Mucosa of rectum (tissue), 2 donors: ENCODE measurements around the gene IL22RA1.
A peak's percentile ranks its signal among the peaks of the same experiment; 100 is the strongest.

Experiments
- H3K27ac ChIP-seq, 2 donors: one replicate each; pipeline ENCODE4 v1.7.0; 2013; ENCODE audit warnings: inconsistent platforms in 2 of 2, low read depth in 2 of 2, low read length in 2 of 2
- H3K27me3 ChIP-seq, 2 donors: one replicate each; pipeline ENCODE4 v1.7.0; 2013; ENCODE audit warnings: low read length in 2 of 2; ENCODE audit not compliant: control insufficient read depth in 2 of 2, insufficient read depth in 2 of 2
- H3K36me3 ChIP-seq, 2 donors: one replicate each; pipeline ENCODE4 v1.7.0; 2013; ENCODE audit warnings: low read length in 2 of 2; ENCODE audit not compliant: control insufficient read depth in 2 of 2, insufficient read depth in 2 of 2
- H3K4me1 ChIP-seq, 2 donors: one replicate each; pipeline ENCODE4 v1.7.0; 2013; ENCODE audit warnings: low read length in 2 of 2, mild to moderate bottlenecking in 1 of 2; ENCODE audit not compliant: control insufficient read depth in 2 of 2, insufficient read depth in 2 of 2
- H3K4me3 ChIP-seq, 2 donors: one replicate each; pipeline ENCODE4 v1.7.0; 2013; ENCODE audit warnings: low read length in 2 of 2
- H3K9ac ChIP-seq, 2 donors: one replicate each; pipeline ENCODE4 v1.7.0; 2013; ENCODE audit warnings: low read length in 2 of 2, low read depth in 1 of 2, mild to moderate bottlenecking in 1 of 2
- H3K9me3 ChIP-seq, 2 donors: one replicate each; pipeline ENCODE4 v1.7.0; 2013; ENCODE audit warnings: low read length in 2 of 2; ENCODE audit not compliant: control insufficient read depth in 2 of 2
- donor health status: healthy.
- donor health status: Normal muscosa, but diverticular disease.

The IL22RA1 gene

DNA sequence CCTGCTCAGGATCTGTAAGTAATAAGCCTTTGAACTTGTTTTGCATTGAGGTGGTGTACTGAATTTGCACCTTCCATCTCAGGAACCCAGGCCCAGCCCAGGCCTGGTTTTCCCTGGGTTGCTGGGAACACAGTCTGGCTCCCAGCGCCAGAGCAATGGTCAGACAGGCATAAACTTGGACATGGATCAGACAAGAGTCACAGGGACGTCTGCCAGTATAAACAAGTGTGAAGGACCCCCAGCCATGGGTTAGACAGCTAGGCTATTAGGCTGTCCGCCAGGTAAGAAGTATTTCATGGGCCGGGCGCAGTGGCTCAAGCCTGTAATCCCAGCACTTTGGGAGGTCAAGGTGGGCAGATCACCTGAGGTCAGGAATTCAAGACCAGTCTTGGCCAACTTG is 38.7 kb upstream of the IL22RA1 start:
- peaks cover 8 to 16% of the 10 kb centered on the region in 2 donors for H3K4me1 ChIP-seq
- H3K36me3 ChIP-seq: no peaks in the 10 kb centered on the region
- H3K4me3 ChIP-seq: no peak overlapping the region
- no peak overlapping the region for H3K27ac ChIP-seq
- H3K9me3 ChIP-seq: no peaks in the 10 kb centered on the region
- no peaks in the 10 kb centered on the region for H3K27me3 ChIP-seq
- H3K9ac ChIP-seq: no peak overlapping the region

DNA sequence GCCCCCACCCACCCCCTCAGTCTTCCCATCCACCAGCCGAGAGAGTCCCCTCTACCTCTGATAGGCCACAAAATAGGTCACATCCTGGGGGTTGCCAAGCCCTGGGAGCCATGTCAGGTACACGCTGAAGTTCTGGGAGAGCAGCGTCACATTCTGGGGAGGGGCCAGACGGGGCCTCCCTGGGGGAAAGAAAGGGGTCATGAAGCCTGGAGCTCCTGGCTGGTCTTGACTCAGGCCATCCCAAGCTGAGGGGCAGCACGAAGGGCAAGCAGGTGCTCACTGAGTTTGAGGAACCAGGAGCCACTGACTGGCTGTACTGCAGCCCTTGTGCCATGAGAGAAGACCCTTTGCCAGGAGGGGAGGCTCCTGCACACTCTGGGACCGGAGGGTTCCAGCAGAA is 37.7 kb upstream of the IL22RA1 start:
- H3K4me3 ChIP-seq: no peak overlapping the region
- no peak overlapping the region for H3K9ac ChIP-seq
- no peaks in the 10 kb centered on the region for H3K27me3 ChIP-seq
- H3K36me3 ChIP-seq: no peaks in the 10 kb centered on the region
- no peak overlapping the region for H3K27ac ChIP-seq
- peaks cover under 1 to 7% of the 10 kb centered on the region in 2 donors for H3K4me1 ChIP-seq
- no peaks in the 10 kb centered on the region for H3K9me3 ChIP-seq

DNA sequence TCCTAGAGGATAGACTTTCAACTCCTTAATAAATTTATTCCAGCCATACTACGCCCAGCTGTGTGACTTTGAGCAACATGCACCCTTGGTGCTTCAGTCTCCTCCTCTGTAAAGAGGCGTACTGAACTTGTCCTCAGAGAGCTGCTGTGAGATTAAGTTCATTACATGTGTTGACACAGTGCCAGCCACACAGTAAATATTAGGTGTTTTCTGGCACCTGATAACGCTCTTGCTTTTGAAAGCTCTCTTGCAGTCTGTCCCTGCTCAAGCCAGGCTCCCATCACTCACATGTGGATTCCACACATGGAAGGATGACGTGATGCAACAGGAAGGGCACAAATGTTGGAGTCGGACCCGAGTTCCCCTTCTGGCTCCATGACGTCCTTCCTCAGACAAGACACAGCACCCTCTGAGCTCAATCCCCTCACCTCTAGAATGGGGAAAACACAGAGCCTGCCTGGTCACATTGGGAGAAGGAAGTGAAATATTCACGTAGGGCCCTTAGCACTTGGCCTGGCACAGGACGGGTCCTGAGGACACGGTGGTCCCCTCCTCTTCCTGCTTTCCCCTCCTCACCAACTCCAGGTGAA is 36.4 kb upstream of the IL22RA1 start:
- Histone ChIP-seq H3K36me3 (no peaks in the 10 kb centered on the region), H3K27me3 (no peaks in the 10 kb centered on the region), H3K27ac (no peak overlapping the region), H3K4me1 (peaks cover 0 to 11% of the 10 kb centered on the region in 2 donors), H3K9me3 (no peaks in the 10 kb centered on the region), H3K4me3 (no peak overlapping the region), H3K9ac (no peak overlapping the region)

DNA sequence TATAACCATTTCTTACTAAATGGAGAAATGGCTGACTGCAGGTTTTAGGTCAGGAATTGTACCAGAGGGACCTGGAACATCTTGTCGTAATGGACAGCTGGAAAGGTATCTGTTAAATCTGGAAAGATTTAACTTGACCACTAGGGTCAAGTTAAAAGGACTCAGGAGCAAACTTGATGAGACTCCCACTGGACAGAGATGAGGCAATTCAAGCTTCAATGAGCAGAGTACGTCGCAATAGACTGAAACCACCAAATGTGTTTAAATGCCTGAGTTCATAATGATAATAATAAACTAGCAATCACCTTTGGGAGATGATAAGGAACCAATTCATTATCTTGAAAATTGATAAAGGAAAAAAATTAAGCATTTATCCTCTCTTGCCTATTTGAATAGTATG is 35.5 kb upstream of the IL22RA1 start:
- H3K9me3 ChIP-seq: no peaks in the 10 kb centered on the region
- H3K36me3 ChIP-seq: no peaks in the 10 kb centered on the region
- peaks cover 0 to 6% of the 10 kb centered on the region in 2 donors for H3K4me1 ChIP-seq
- H3K9ac ChIP-seq: no peak overlapping the region
- H3K4me3 ChIP-seq: no peak overlapping the region
- H3K27ac ChIP-seq: no peak overlapping the region
- H3K27me3 ChIP-seq: no peaks in the 10 kb centered on the region

DNA sequence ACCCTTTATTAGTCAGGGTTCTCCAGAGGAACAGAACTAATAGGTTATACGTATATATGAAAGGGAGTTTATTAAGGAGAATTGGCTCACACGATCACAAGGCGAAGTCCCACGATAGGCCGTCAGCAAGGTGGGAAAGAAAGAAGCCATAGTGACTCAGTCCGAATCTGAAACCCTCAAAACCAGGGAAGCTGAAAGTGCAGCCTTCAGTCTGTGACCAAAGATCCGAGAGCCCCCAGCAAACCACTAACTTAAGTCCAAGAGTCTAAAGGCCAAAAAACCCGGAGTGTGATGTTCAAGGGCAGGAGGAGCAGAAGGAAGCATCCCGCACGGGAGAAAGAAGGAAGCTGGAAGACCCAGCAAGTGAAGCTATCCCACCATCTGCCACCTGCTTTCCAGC is 34.2 kb upstream of the IL22RA1 start:
- no peak overlapping the region for H3K4me3 ChIP-seq
- H3K27ac ChIP-seq: no peak overlapping the region
- H3K9ac ChIP-seq: no peak overlapping the region
- no peaks in the 10 kb centered on the region for H3K36me3 ChIP-seq
- no peaks in the 10 kb centered on the region for H3K9me3 ChIP-seq
- no peaks in the 10 kb centered on the region for H3K27me3 ChIP-seq
- H3K4me1 ChIP-seq: peaks cover 0 to 6% of the 10 kb centered on the region in 2 donors

DNA sequence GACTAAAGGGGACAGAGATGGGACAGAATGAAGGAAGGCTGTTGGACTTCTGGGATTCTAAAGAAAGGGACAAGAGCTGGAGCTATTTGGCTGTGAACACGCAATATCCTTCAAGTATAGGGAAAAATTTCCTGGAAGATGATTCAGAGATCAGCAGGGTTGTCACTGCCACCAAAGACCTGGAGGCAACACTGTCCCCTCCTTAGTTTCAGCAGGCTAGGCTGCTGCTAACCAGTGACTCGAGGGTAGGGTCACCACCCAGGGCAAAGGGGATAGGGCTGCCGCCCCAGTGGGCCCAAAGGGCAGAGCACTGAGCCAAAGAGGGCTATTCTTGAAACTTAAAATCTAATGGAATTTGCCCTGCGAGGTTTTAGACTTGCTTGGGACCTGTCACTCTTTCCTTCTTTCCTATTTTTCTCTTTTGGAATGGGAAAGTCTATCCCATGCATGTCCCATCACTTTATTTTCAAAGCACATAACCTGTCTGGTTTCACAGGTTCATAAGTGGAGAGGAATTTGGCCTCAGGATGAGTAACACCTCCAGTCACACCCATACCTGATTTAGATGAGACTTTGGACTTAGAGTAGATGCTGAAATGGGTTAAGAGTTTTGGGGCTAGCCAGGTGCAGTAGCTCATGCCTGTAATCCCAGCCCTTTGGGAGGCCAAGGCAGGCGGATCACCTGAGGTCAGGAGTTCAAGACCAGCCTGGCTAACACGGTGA is 32.3 kb upstream of the IL22RA1 start:
- Histone ChIP-seq H3K9ac (no peak overlapping the region), H3K36me3 (no peaks in the 10 kb centered on the region), H3K27me3 (no peaks in the 10 kb centered on the region), H3K4me3 (no peak overlapping the region), H3K4me1 (peaks cover 0 to 6% of the 10 kb centered on the region in 2 donors), H3K9me3 (no peaks in the 10 kb centered on the region), H3K27ac (peak overlapping the region in 1 of 2 donors; percentile 15)

DNA sequence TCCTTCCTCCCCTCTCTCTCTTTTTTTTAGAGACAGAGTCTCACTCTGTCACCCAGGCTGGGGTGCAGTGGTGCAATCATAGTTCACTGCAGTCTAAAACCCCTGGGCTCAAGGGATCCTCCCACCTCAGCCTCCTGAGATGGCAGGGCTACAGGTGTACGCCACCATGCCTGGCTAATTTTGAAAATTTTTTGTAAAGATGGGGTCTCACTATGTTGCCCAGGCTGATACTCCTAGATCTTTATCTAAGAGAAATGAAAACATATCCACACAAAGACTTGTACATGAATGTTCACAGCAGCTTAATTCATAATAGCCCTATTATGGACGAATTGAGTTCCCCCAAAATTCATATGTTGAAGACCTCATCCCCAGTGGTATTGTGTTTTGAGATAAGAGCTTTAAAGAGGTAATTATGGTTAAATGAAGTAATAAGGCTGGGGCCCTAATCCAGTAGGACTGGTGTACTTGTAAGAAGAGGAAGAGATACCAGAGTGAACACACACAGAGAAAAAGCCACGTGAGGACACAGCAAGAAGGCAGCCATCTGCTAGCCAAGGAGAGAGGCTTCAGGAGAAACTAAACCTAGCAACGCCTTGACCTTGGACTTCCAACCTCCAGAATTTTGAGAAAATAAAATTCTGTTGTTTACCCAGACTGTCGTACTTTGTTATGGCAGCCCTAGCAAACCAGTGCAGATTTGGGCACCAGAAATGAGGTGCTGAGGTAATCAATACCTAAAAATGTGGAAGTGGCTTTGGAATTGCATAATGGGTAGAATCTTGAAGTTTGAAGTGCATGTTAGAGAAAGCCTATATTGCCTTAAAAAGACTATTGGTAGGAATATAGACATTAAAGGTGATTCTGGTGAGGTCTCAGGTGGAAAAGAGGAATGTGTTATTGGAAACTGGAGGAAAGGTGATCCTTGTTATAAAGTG is 31.0 kb upstream of the IL22RA1 start:
- H3K4me1 ChIP-seq: peaks cover 0 to 6% of the 10 kb centered on the region in 2 donors
- no peak overlapping the region for H3K4me3 ChIP-seq
- no peak overlapping the region for H3K9ac ChIP-seq
- peaks cover 0 to 5% of the 10 kb centered on the region in 2 donors for H3K36me3 ChIP-seq
- no peaks in the 10 kb centered on the region for H3K9me3 ChIP-seq
- H3K27me3 ChIP-seq: no peaks in the 10 kb centered on the region
- no peak overlapping the region for H3K27ac ChIP-seq

DNA sequence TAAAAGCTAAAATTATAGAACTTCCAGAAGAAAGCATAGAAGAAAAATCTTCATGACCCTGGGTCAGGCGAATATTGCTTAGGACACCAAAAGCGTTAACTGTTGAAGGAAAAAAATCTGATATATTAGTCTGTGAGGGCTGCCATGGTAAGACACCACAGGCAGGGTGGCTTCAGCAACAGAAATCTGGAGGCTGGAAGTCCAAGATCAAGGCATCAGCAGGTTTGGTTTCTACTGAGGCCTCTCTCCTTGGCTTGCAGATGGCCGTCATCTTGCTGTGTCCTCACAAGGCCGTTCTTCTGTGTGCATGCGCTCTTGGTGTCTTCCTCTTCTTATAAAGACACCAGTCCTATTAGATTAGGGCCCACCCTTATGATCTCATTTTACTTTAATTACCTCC is 29.7 kb upstream of the IL22RA1 start:
- no peak overlapping the region for H3K27ac ChIP-seq
- H3K4me3 ChIP-seq: no peak overlapping the region
- H3K9me3 ChIP-seq: no peaks in the 10 kb centered on the region
- no peaks in the 10 kb centered on the region for H3K27me3 ChIP-seq
- H3K4me1 ChIP-seq: peaks cover 0 to 6% of the 10 kb centered on the region in 2 donors
- H3K9ac ChIP-seq: no peak overlapping the region
- peaks cover 0 to 11% of the 10 kb centered on the region in 2 donors for H3K36me3 ChIP-seq

DNA sequence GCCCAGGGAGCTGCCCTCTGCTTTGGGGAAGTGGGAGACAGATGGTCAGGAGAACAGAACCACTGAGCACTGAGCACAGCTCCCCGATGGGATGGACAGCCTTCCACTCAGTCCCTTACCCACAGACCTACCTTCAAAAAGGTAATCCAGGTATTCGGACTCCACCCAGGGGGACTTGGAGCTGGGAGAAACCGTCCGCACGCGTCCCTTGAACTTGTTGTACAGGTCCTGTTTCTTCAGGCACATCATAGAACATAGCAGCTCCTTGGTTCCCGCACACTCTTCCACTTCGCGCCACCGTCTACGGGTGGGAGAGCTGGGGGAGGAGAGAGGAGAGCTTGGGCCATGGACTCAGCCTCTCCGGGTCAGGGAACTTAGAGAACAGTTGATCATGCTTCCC is 26.3 kb upstream of the IL22RA1 start:
- Histone ChIP-seq H3K9me3 (no peaks in the 10 kb centered on the region), H3K36me3 (peaks cover 0 to 19% of the 10 kb centered on the region in 2 donors), H3K4me1 (no peaks in the 10 kb centered on the region), H3K4me3 (no peak overlapping the region), H3K9ac (no peak overlapping the region), H3K27ac (no peak overlapping the region), H3K27me3 (no peaks in the 10 kb centered on the region)

DNA sequence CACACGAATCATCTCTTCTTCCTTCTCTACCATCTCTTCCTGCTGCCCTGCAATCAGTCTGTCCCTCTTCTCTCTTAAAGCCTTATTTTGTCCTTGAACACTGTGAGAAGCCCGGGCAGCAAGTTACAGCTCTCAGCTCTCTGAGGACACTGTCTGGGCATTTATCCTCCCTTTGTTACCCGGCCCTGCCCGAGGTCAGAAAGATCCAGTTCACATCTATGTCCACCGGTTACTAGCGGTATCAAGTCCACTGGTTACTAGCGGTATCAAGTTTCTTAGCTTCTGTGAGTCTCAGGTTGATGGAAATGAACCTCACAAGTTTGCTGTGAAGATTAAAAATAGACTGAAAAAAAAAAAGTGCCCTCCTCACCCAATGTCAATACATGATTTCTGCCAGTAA is 25.3 kb upstream of the IL22RA1 start:
- H3K27ac ChIP-seq: no peak overlapping the region
- no peaks in the 10 kb centered on the region for H3K9me3 ChIP-seq
- H3K9ac ChIP-seq: no peak overlapping the region
- no peaks in the 10 kb centered on the region for H3K27me3 ChIP-seq
- peaks cover 0 to 19% of the 10 kb centered on the region in 2 donors for H3K36me3 ChIP-seq
- H3K4me1 ChIP-seq: no peaks in the 10 kb centered on the region
- H3K4me3 ChIP-seq: no peak overlapping the region
